ENCODE results near the gene EZH1.
"Not testable (repeated sequence)": the region's sequence is repeated elsewhere in the genome, so short reads cannot be mapped to it uniquely, and the experiment has no call there.

Gene EZH1

DNA sequence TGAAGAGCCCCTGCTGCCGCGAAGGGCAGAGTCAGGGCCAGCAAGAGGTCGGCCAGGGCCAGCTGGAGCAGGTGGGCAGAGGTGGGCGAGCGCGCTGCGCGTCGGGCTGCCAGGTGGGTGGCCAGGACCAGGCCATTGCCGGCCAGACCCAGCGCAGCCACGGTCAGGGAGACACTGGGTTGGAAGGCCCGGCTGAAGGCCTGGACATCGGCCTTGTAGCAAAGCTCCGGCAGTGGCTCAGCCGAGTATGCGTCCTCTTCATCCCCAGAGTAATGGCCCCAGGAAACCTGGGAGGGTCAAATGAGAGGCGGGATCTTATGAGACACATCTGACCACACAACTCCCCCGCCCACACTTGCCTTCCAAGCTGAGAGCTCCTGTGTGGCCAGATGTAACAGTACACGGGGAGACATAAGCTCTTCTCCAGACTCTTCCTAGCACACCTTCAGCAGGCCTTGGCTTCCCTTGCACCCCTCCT lies 64.5 kb downstream of the EZH1 start:
- DNase-seq: no peak

DNA sequence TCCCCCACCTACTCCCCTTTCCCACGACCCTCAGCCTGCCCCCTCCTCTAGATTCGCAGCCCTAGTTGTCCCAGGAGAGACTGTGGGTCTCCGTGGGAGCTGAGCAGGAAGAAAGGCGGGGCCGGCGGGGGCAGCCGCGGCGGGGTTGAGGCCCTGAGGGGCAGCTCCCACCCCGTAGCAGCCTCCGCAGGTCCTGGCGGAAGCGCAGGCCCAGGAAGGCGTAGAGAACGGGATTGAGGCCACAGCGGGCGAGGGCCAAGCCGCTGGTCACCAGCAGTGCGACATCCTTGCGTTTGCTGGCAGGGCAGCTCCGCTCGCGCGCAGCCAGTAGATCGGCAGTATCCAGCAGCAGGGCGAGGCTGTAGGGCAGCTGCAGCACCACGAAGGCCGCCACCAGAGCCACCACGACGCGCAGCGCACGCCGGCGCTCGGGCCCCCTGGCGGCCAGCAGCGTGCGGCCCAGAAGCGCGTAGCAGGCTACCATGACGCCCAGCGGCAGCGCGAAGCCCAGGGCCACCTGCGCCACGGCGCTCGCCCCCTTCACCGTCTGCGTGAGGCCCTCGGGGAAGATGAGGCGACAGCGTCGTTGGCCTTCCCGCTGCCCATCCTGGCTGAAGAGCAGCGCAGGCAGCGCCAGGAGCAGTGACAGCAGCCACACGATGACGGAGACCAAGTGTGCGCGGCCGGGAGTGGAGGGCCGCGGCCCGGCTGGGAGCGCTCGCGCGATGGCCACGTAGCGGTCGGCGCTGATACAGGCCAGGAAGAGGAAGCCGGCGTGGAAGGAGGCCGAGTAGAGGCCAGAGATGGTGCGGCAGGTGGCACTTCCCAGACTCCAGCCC lies 65.1 kb downstream of the EZH1 start:
- peak; percentile 66 for DNase-seq

GRCh38 chr17:42678951-42679491 lies 65.8 kb downstream of the EZH1 start:
- DNase-seq: no peak

DNA sequence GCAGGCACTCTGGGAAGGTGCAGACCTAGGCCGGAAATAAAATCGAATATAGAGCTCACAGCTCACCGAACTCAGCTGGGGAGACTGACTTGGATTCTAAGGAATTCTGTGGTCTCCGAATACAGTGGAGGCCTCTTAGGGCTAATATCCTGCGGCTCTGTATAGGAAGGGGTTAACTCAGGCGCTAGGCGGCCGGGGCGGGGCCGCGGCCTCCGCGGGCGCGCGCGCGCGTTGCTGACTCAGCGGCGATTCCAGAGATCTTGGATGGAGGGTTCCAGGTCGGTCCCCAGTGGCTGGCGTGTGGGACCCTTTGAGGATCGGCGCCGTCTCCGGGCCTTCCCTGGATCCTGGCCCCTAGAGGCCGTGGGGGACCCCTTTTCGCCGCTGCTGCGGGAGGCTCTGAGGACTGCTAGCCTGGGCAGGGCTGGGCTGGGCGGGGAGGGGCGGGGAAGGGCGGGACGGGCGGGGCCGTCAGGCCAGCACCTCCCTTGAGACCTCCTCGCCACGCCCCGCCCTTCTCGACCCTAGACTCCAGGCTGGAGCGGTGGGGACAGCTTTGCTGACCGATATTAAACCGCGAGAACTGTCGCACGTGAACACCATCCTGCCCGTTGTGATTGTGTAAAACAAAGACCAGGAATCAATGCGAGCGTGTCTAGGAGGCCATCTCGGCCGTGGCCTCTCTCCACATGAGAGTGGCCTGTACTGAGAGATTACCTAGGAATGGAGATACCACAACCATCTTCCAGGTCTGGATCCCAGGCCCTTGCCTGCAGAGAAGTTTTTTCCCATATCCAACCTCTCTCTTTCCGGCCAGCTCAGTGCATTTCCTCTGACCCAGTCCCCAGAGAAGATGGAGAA lies 66.7 kb downstream of the EZH1 start:
- DNase-seq: peak; percentile 78

- peak; percentile 98 for DNase-seq
These were observed 67.6 kb downstream of the EZH1 start for GRCh38 chr17:42677012-42677857.

GRCh38 chr17:42676424-42677011 lies 68.3 kb downstream of the EZH1 start, which contains the start of gene PLEKHH3:
Gene PLEKHH3 (minus strand): TSS chr17:42676994. CDS start chr17:42676563, 431 bp downstream.
- no peak for DNase-seq

DNA sequence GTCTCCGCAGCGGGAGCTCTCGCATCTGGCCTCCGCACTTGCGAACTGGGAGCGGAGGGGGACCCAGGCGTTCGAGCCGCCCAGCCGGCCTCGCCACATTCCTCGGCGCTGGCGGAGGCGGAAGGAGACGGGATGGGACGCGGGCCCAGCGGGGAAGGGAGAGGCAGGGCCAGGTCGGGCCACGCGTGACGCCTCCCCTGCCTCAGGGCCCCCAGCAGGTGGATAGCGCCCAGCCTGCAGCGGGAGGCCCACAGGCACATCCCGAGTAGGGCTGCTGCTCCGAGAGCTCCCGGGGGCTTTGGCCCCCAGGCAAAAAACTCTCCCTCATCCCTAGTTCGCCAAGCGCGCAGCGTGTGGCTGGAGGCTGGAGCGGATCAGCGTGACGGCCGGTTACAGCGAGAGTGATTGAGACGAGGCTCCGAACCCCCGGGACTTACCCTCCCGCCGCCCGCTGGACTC lies 68.8 kb downstream of the EZH1 start:
- no peak for DNase-seq

- DNase-seq: no peak
These were observed 69.4 kb downstream of the EZH1 start for GRCh38 chr17:42675348-42675964.

GRCh38 chr17:42674755-42675347 lies 70.0 kb downstream of the EZH1 start:
- DNase-seq: no peak

DNA sequence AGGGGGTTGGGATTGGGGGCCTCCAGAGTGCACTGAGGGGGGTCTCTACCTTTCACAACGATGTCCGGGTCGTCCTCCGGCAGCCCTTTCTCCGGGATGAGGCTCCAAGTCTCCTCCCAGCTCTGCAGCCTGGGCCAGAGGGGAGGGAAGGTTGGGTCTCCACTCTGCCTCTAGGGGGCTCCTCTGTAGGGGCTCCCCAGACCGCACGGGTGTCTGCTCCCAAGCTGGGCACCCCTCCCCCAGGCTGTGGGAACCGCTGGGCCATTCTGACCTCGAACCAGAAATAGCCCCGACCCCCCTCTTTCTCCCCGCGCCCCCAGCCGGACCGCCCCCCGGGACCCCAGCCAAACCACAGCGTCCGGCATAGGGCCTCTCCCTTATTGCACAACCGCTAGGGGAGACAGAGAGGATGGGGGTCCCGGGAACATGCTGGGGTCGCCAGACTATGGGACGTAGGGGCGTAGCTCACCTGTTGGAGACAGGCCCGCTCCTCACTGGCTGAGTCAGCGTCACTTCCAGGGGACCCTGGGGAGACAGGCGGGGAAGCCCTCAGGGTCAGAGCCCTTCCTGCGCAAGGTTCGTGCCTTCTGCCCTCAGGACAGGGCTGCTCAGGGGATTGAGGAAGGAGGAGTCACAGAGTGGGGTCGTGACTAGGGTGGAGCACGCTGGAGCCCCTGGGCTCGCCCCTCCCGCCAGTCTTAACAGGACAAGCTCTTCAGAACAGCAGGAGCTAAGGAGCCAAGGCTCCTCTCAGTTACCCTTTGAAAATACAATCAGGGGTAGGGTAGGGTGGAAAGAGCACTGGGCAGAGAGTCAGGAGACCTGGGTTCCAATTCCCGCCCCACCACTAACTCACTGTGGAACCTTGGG lies 70.7 kb downstream of the EZH1 start:
- no peak for DNase-seq

DNA sequence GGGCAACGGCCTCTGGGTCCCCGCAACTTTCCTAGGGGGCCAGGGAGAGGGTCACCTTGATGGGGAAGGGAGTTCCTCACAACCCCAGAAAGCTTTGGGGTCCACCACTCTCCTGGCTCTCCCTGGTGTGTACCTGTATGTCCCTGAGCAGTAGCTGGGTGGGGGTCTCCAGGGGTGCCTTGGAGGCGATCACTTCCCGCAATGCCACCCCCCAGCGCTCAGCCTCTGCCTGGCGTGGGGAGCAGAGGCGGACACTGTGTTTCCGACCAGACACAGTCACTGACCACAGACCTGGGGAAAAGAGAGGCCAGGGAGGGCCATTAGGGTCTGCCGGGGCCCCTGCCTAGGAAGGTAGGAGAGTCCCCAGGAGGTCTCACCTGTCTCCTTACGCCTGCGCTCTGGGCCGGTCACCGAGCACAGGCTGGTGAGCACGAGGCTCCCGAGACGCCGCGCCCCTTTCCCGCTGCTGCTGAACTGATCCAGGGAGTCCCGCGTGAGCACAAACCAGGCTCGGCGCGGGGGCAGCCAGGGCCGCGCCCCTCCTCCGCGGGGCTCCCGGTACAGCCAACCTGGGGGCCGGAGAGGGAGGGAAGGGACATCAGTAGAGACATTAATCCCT lies 71.5 kb downstream of the EZH1 start:
- DNase-seq: no peak

DNA sequence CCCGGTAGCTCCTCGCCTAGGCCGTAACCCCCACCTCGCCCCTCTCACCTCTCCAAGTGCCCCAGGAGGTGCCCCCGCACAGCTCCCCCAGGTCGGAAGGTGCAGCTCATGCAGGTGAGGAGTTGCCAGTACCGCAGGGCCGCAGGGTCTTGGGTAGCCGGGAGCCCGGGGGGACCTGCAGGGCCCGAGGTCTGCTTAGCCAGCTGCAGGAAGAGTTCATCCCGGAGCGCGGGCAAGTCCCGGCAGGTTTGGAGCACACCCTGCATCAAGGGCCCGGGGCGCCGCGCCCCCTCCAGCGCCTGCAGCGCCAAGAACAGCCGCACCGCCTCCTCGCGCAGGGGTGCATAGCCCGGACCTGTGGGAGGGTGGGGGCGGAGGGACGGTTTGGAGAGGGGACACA lies 72.8 kb downstream of the EZH1 start:
- DNase-seq: no peak

DNA sequence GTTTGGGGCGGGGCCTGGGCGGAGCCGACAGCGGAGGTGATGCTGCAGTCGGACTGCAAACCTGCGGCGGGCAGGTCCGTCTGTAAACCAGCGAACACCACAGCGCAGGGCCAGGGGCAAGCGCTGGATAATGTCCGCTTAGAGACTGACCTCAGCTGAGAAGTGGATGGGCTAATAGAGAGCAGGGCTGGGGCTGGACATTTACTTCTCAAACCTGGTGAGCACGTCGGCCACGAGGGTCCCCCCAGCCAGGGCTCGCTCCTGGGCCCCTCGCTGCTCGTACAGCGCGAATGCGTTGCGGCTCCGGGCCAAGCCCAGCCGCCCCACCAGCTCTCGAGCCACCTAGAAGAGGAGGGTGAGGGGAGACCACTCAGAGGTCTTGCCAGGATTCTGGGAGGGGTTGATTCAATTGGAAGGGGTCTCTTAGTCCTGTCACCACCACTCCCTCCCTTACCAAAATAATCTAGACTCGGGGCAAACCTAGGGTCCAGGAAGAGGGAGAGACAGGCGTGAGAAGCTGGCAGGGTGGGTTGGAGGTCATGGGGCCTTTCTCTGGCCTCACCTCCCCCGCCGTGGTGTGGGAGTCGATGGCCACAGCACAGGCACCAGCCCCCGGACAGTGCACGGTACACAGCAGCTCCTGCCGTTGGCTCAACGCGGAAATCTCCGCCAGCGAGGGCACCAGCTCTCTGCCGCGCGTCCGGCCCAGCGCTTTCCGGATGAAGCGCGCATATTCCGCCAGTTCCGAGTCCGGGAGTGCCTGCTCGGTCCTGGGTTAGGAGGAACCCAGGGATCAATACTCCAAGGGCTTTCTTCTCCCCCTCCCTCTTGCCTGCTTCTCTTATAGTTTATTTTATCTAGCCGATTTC lies 73.8 kb downstream of the EZH1 start:
- no peak for DNase-seq

DNA sequence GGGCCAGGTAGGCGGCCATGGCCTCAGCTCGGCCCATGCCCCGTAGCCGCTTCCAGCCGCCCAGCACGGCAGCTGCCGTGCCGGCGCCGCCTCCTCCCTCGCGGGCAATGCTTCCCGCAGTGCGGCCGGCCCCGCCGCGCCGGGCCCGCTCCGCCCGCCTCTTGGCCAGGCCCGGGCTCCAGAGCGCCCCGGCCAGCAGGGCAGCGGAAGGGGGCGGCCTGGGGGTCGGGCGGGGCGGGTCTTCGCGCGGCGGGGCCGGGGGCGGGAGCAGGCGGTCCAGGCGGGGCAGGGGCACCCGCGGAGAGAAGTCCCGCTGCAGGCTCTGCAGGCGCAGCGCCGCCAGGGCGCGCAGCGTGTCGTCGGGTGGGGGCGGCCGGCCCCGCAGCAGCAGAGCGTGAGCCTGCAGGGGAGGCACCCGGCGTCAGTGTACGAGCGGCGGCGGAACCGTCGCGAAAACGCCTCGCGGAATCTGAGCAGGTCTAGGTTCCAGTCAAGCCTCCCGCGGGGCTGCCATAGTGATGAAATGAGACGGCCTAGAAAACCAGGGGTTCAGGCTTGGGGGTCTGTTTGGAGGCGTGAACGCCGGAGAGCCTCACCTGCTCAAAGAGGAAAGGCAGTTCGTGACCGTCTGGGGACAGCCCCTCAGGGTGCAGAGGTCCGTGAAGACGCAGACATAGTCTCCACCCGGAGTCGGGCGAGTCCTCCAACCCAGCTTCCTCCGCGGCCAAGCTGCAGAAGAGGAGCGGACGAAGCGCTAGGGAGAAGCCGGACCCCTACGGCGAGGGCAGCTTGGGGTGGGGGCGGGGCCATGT lies 74.7 kb downstream of the EZH1 start:
- DNase-seq: no peak

DNA sequence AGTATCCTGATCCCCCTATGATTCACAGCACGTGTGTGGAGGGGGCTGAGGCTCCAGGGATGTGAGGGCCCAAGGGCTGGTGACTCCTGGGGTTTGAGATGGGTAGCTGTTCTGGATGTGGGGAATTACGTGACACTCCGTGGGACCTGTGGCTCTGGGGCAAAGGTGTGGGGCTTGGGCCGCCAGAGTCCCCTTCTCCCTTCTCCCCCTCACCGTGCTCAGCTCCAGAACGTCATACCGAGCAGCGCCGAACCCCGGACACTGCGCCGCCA lies 75.2 kb downstream of the EZH1 start:
- DNase-seq: no peak

DNA sequence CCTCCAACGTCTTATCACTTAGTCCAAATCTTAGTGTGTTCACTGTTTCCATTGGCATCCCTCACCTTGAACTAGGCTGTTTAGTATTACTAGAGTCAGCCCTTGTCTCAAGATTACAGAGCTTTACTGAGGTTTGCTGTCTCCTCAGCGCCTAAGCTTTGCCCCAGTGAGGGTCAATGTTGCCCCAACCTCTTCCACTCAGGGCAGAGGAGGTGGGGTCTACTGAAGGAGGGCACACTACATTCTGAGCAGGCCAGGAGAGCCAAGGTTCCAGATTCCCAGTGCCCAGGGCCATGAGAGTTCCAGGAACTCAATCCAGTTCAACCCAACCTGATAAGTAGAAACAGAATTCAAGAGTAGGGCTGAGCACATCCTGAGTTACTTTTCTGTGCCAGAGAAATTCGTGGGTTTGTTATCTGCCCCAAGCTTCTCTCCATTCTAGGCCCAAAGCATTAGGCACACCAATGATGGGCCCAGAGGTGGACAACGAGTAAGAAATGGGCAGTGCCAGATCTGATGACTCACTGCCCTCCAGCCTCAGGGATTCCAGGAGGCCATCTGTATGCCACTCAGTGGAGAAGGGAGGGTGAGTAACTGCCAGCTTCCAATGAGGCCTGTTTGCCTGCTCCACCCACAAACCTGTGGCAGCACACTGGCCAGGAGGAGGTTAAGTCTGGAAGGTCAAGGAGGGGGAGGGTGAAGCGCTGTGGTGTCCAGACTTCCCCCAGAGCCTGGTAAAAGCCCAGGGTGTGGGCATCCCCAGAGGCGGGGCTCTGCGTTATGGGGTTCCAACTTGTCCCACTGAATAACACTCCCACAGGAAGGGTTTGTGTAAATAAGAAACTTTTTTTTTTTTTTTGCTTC lies 77.5 kb downstream of the EZH1 start:
- no peak for DNase-seq

DNA sequence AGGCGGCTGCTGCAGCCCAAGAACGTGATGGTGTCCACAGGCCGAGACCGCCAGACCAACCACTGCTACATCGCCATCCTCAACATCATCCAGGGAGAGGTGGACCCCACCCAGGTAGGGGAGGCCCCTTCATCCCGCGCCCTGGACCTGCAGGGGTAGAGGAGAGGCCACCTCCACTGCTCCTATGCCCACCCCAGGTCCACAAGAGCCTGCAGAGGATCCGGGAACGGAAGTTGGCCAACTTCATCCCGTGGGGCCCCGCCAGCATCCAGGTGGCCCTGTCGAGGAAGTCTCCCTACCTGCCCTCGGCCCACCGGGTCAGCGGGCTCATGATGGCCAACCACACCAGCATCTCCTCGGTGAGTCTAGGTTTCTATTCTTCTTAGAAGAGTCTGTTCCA lies 78.7 kb downstream of the EZH1 start:
- DNase-seq: not testable (repeated sequence)
